Duodenal mucosa (tissue), 2 donors: ENCODE measurements around the gene FARS2.

Experiments used
- H3K27ac ChIP-seq: one replicate; pipeline ENCODE4 v1.7.0; 2013; ENCODE audit warnings: low read depth, low read length
- H3K27me3 ChIP-seq, 2 donors: one replicate each; pipeline ENCODE4 v1.7.0; 2013; ENCODE audit warnings: low read length in 2 of 2, control low read depth in 1 of 2; ENCODE audit not compliant: insufficient read depth in 2 of 2, control insufficient read depth in 1 of 2
- H3K36me3 ChIP-seq, 2 donors: one replicate each; pipeline ENCODE4 v1.7.0; 2013; ENCODE audit warnings: low read length in 2 of 2, control low read depth in 1 of 2; ENCODE audit not compliant: insufficient read depth in 2 of 2, control insufficient read depth in 1 of 2
- H3K4me1 ChIP-seq, 2 donors: one replicate each; pipeline ENCODE4 v1.7.0; 2013; ENCODE audit warnings: low read length in 2 of 2, control low read depth in 1 of 2; ENCODE audit not compliant: insufficient read depth in 2 of 2, control insufficient read depth in 1 of 2
- H3K4me3 ChIP-seq, 2 donors: one replicate each; pipeline ENCODE4 v1.7.0; 2013; ENCODE audit warnings: low read length in 2 of 2, low read depth in 1 of 2
- H3K9ac ChIP-seq, 2 donors: one replicate each; pipeline ENCODE4 v1.7.0; 2013; ENCODE audit warnings: low read length in 2 of 2, low read depth in 1 of 2
- H3K9me3 ChIP-seq, 2 donors: one replicate each; pipeline ENCODE4 v1.7.0; 2013; ENCODE audit warnings: low read length in 2 of 2, control low read depth in 1 of 2; ENCODE audit not compliant: control insufficient read depth in 1 of 2

The FARS2 gene

DNA sequence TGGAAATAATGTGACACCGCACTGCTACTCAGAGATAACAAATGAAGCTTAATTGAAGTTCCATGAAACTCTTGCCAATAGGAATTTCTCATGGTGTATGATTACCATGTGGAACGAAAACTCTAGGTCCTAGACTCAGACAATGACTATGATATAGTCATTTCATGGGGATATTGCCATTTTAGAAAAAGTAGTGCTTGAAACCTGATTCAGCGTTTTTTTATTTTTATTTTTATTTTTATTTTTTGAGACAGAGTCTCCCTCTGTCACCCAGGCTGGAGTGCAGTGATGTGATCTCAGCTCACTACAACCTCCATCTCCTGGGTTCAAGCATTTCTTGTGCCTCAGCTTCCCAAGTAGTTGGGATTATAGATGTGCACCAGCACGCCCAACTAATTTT lies 253.9 kb downstream of the FARS2 start:
- Histone ChIP-seq H3K4me3 (no peak overlapping the region), H3K36me3 (no peaks in the 10 kb centered on the region), H3K9ac (no peak overlapping the region), H3K4me1 (no peaks in the 10 kb centered on the region), H3K27ac (no peak overlapping the region), H3K9me3 (no peaks in the 10 kb centered on the region), H3K27me3 (no peaks in the 10 kb centered on the region)

DNA sequence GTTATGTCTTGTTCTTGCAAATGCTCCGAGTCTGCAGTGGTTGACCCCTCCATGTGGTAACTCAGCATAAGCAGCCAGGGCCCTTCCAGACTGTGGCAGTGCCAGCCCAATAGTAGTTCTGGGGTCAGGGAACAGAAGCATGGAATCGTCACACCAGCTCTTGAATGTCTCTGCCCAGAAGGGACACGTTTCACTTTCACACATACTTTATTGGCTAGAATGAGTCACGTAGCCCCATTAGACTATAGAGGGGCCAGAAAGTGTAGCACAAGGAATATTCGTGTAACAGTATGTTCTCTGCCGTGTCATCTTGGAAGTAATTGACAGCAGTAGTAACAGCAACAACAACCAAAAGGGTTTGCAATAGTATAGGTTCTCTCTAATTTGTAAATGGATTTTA lies 254.7 kb downstream of the FARS2 start:
- Histone ChIP-seq H3K27ac (no peak overlapping the region), H3K4me1 (no peaks in the 10 kb centered on the region), H3K27me3 (no peaks in the 10 kb centered on the region), H3K9me3 (no peaks in the 10 kb centered on the region), H3K4me3 (no peak overlapping the region), H3K36me3 (no peaks in the 10 kb centered on the region), H3K9ac (no peak overlapping the region)

DNA sequence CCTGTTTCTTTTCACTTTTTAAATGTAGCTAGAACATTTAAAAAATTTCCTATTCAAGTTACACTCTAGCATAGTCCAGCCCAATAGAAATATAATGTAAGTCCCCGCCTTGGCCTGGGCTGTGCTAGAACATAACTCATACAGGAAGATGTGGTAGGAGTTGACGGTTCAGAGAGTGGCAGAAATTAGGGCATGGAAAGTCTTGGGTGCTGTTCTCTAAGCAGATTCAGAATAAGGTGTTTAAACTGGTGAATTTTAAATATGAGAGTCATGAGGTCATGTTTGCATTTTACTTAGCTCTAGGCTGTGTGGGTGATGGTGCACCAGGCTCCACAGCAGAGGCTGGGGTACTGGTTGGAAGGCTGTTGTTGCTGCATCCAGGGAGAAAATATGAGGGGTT lies 256.5 kb downstream of the FARS2 start:
- H3K27me3 ChIP-seq: no peaks in the 10 kb centered on the region
- no peak overlapping the region for H3K27ac ChIP-seq
- H3K4me3 ChIP-seq: no peak overlapping the region
- H3K9ac ChIP-seq: no peak overlapping the region
- H3K36me3 ChIP-seq: no peaks in the 10 kb centered on the region
- H3K9me3 ChIP-seq: no peaks in the 10 kb centered on the region
- H3K4me1 ChIP-seq: no peaks in the 10 kb centered on the region

DNA sequence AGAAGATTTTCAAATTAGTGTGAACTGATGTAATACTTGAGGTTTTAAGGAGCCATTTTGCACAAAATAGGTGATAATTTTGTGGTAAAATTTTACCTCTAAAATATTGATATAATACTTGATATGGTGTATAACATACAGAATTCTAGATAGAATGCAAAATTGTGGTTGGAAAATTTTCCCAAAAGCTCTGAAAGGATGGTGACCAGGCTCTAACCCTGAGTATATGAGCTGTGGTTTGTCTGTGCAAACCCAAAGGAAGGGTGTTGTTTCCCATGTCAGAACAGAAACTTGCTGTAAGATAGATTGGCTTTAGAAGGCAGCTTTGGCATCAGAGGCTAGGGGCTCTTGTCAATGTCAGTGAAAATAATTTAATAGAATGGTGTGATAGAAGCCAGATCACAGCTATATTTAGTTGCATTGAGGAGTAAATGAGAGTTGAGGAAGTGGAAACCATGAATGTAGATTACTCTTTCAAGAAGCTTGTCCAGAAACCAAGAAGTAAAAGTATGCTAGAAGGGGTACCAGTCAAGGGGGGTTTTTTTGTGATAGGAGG lies 257.7 kb downstream of the FARS2 start:
- Histone ChIP-seq H3K27ac (no peak overlapping the region), H3K9me3 (no peaks in the 10 kb centered on the region), H3K4me1 (no peaks in the 10 kb centered on the region), H3K4me3 (no peak overlapping the region), H3K9ac (no peak overlapping the region), H3K36me3 (no peaks in the 10 kb centered on the region), H3K27me3 (no peaks in the 10 kb centered on the region)

DNA sequence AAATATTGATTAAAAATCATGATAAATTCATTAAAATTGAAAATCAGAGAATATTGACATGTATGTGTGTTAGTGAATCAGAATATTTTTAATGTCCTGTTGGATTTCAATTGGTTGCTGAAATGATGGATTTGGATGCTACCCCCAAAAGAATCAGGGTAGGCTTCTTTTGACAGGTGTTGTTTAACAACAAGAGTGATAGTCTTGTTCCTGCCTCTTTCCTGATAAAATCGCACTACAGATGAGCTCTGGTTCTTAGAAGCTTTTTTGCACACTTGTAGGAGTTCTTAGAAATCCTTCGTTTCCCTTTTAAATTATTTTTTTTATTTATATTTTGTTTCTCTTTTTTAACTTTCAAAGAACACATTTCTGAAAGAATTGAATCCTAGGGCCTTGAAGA lies 259.5 kb downstream of the FARS2 start:
- H3K27ac ChIP-seq: no peak overlapping the region
- H3K36me3 ChIP-seq: no peaks in the 10 kb centered on the region
- no peaks in the 10 kb centered on the region for H3K27me3 ChIP-seq
- no peaks in the 10 kb centered on the region for H3K4me1 ChIP-seq
- no peak overlapping the region for H3K9ac ChIP-seq
- no peaks in the 10 kb centered on the region for H3K9me3 ChIP-seq
- H3K4me3 ChIP-seq: no peak overlapping the region

DNA sequence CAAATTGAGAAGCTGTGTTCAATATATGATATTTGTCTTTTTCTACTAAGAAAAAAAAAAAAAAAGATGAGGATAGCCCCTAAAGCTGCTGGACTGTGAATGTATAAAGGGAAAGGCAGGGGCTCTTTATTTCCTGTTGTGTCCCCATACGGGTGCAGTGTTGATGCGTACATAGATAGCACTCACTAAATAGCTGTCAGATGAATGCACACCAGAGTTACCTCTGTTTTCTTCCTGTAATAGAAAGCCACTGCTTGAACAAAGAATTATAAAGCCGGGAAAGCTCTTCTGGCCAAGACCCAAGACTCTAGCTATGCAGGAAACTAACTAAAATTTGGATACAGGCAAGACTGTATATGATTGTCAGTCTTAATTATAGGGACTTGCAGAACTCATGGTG lies 260.0 kb downstream of the FARS2 start:
- Histone ChIP-seq H3K4me1 (no peaks in the 10 kb centered on the region), H3K4me3 (no peak overlapping the region), H3K27me3 (no peaks in the 10 kb centered on the region), H3K27ac (no peak overlapping the region), H3K36me3 (no peaks in the 10 kb centered on the region), H3K9me3 (no peaks in the 10 kb centered on the region), H3K9ac (no peak overlapping the region)

DNA sequence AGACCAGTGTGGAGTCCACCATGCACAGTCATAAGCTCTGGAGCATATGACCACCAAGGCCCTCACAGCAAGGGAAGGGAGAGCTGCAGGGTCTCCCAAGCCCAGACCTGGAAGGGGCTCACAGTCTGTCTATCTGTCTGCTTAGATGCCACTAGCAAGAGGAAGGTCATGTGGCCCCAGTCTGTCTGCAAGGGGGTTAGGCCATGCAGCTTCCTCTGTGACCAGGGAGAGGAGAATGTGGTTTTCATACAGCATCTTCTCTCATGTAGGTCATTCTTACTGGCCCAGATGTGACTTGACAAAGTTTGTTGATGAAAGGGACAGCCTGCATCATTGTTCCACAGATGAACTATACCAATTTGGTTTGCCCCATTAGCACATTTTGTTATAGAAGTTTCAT lies 260.8 kb downstream of the FARS2 start:
- H3K9me3 ChIP-seq: no peaks in the 10 kb centered on the region
- H3K36me3 ChIP-seq: no peaks in the 10 kb centered on the region
- H3K27ac ChIP-seq: no peak overlapping the region
- H3K27me3 ChIP-seq: no peaks in the 10 kb centered on the region
- H3K9ac ChIP-seq: no peak overlapping the region
- H3K4me3 ChIP-seq: no peak overlapping the region
- H3K4me1 ChIP-seq: no peaks in the 10 kb centered on the region

DNA sequence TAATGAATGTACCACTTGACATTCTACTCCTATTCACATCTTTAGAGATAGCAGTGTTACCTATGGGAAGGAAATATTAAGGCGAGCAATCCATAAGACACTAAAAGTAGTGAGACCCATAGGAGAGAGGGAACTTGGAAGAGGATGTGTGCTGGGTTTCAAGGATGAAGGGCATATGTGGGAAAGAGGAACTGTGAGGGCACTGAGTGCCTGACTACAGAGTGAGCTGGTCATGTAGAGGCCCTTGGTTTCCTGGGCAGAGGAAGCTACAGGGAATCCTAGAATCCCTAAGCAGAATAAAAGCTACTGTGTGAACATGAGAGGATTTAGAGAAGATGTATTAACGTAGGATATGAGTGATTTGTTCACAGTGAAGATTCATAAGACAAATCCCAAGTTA lies 262.8 kb downstream of the FARS2 start:
- Histone ChIP-seq H3K4me1 (no peaks in the 10 kb centered on the region), H3K36me3 (no peaks in the 10 kb centered on the region)

DNA sequence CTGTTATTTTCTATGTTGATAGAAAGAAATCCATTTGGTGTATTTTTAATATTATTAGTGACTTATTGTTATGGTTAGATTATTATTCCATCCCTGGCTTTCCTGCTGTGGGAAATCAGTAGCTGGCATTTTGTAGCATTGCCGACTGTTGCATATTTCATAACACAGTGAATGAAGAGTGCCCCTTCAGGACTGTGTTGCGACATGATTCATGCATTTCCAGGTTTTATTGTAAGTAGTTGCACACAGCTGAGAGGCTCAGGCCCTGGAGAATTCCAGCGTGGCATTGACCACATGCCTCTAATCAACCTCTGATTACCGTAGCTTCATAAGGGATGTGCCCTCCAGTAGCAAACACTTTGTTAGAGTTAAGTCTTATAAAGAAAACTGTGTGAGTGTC lies 263.9 kb downstream of the FARS2 start:
- no peak overlapping the region for H3K27ac ChIP-seq
- H3K9me3 ChIP-seq: no peaks in the 10 kb centered on the region
- H3K36me3 ChIP-seq: no peaks in the 10 kb centered on the region
- H3K9ac ChIP-seq: no peak overlapping the region
- H3K27me3 ChIP-seq: no peaks in the 10 kb centered on the region
- no peaks in the 10 kb centered on the region for H3K4me1 ChIP-seq
- H3K4me3 ChIP-seq: no peak overlapping the region

More for the DNA sequence above, 262.8 kb downstream of the FARS2 start:
- H3K9ac ChIP-seq: no peak overlapping the region
- no peak overlapping the region for H3K27ac ChIP-seq
- no peak overlapping the region for H3K4me3 ChIP-seq
- no peaks in the 10 kb centered on the region for H3K27me3 ChIP-seq
- H3K9me3 ChIP-seq: no peaks in the 10 kb centered on the region

DNA sequence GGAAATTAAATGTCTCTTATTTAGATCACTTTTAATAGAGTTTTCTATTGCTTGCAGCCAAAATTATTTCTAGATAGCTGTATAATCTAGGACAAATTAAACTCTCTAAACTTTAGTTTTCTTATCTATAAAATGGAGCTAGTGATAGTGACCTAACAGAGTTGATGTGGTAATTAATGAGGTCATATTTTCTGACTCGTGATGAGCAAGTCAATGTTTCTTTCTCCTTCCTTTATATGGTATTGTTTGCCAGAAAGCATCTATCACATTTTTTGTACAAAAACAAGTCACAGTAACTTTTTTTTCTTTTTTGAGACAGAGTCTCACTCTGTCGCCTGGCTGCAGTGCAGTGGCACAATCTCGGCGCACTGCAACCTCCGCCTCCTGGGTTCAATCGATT lies 267.7 kb downstream of the FARS2 start:
- Histone ChIP-seq H3K27me3 (no peaks in the 10 kb centered on the region), H3K27ac (no peak overlapping the region), H3K4me3 (no peak overlapping the region), H3K9me3 (no peaks in the 10 kb centered on the region), H3K4me1 (no peaks in the 10 kb centered on the region), H3K9ac (no peak overlapping the region), H3K36me3 (no peaks in the 10 kb centered on the region)

DNA sequence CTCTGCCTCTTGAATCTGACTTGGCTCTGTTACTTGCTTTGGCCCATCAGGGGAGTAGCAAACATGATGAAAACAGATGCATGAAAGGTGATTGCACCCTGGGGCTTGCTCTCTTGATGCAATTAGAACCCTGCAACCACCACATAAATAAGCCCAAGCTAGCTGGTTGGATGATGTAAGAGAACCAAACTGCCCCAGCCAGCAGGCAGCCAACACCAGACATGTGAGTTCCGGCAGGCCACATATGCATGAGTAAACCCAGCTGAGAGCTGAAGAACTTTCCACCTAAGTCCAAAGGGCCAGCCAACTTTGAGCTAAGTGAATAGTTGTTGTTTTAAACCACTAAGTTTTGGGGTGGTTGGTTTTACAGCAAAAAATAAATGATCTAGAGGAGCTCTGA lies 268.4 kb downstream of the FARS2 start:
- no peak overlapping the region for H3K9ac ChIP-seq
- peaks cover 0 to 2% of the 10 kb centered on the region in 2 donors for H3K9me3 ChIP-seq
- H3K4me1 ChIP-seq: no peaks in the 10 kb centered on the region
- H3K27ac ChIP-seq: no peak overlapping the region
- H3K4me3 ChIP-seq: no peak overlapping the region
- no peaks in the 10 kb centered on the region for H3K36me3 ChIP-seq
- H3K27me3 ChIP-seq: no peaks in the 10 kb centered on the region
